ENCODE data around the gene MVB12B. TPM values are rescaled to one million over a fixed set of nuclear protein-coding genes. Genes with fewer than 3 reads are reported as not detected.
"Not testable (repeated sequence)": the region's sequence is repeated elsewhere in the genome, so short reads cannot be mapped to it uniquely, and the experiment has no call there.

Gene MVB12B, protein sequence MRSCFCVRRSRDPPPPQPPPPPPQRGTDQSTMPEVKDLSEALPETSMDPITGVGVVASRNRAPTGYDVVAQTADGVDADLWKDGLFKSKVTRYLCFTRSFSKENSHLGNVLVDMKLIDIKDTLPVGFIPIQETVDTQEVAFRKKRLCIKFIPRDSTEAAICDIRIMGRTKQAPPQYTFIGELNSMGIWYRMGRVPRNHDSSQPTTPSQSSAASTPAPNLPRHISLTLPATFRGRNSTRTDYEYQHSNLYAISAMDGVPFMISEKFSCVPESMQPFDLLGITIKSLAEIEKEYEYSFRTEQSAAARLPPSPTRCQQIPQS
- 2.5 TPM for total RNA-seq

DNA sequence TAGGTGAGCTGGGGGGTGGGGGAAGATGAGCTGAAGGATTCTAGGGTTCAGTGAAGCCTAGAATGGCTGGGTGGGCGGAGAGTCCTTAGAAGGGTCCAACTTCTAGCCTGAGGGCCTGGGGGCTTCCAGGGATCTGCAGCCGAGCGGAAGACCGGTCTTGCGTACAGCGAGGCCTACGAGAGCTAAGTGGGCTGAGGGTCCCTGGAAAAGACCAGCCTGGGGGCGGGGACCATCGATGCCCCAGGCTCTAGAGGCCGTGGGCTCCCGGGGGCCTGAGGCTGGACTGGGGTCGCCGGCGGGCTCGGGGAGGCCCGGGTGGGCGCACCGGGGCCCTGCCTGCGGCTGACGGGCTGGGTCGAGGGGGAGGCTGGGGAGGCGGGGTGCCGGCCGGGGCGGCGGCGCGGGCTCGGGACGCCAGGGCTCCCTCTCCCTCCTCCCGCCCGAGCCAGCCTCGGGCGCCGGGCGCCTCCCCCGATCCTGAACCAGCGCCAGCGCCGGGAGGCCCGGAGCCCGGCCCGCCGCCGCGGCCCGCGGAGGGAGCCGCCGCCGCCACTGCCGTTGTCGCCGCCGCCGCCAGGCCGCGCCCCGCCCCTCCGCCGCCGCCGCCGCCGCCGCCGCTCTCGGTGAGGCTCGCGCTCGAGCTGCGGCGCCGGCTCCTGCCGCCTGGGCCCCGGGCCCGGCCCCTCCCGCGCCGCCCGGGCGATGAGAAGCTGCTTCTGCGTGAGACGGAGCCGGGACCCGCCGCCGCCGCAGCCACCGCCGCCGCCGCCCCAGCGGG is at the start of gene MVB12B:
TSS of gene MVB12B (plus strand) at position 602 of the 778 bp plus-strand sequence. CDS start at position 703, 101 bp downstream.
- peak; percentile 66 for ATAC-seq

GRCh38 chr9:126283799-126284465 is 42.7 kb upstream of the MVB12B start:
- no peak for ATAC-seq

- ATAC-seq, result not testable (repeated sequence)
These were observed 41.0 kb upstream of the MVB12B start for GRCh38 chr9:126285652-126286051.

DNA sequence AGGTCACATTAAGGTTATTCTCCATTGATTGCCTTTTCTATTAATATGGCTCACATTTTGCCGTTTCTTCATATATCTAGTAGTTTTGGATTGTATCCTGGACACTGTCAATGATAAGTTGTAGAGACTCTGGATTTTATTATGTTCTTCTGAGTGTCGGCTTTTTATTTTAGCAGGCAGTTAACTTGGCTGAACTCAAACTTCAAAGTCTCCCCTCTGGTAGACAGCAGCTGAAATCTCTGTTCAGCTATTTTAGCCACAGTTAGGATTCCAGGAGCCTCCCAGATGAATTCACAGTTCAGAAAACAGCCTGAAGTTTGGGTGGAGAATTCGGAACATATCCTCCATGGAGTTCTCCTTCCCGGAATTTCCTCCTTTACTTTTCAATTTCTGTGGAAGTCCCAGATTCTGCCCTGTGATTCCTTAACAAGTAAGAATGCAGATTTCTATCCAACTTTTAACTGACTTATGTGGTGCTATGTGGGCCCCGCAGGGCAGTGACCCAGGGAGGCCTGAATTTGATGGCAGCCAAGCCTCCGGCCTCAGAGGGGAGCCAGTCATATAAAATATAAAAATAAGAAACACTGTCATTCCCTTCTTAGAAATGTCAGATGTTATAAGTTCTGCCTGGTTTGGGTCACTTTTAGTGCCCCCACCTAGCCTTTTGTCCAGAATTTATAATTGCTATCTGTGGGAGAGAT is 39.3 kb upstream of the MVB12B start:
- no peak for ATAC-seq

DNA sequence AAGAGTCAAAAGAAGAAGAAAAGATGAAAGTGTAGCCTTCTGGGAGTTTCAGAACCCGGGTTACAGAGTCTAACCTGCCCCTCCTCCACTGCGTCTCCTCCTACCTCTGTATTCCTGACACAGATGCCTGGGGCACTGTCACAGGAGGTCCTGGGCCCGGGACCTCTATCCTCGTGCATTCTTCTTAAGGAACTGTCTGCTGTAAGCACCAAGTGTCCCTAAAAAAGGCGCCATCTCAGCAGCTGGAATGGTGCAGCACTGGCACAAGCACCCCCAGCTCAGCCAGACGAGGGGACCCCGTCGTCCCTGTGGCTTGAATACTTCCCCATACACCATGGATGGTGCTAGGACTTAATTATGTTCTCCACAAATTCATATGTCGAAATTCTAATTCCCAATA is 35.8 kb upstream of the MVB12B start:
- no peak for ATAC-seq

DNA sequence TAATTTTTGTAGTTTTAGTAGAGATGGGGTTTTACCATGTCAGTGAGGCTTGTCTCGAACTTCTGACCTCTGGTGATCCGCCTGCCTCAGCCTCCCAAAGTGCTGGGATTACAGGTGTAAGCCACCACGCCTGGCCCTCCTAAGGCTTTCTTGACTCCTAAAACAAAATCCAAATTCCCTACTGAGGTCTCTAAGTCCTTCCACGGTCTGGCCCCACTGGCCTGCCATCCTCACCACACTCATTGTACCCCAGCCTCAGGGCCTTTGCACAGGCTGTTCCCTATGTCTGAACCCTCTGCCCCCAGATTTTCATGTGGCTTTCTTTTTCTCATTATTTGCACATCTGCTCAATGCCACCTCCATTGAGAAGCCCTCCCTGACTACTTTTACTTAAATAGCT is 34.7 kb upstream of the MVB12B start:
- no peak for ATAC-seq

DNA sequence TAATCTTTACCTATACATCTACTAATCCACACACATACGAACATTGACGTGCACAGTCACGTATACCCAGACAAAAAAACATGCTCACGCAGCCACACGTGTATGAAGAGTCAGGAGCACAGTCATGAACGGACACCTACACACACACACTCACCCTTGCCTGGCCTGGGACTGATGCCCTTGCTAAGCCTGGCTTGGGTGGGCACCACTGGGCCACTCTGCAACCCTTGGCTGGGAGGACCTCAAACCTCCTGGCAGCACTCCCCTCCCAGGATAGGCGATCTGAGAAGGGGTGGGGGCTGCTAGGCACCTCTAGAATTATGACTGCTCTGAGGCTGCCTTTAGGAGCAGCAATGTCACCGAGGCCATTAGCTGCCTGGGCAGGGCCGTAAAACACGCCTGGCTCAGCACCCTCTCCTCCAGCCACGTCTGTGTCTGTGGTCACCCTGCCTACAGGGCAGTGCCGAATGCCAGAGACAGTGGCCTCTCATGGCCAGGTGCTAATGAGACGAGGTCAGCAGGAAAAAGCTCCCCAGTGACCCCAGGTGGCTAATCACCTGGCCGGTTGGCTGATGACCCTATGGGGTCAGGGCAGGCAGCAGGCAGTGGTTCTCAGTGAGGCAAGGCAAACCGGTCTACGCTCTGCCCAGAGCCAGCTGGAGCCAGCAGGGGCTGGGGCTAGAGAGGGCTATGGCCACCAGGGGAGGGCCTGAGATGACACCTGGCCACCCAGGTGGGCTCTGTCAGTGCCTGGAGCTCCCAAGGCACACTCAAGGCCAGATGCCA is 33.7 kb upstream of the MVB12B start:
- ATAC-seq, result peak; percentile 38

DNA sequence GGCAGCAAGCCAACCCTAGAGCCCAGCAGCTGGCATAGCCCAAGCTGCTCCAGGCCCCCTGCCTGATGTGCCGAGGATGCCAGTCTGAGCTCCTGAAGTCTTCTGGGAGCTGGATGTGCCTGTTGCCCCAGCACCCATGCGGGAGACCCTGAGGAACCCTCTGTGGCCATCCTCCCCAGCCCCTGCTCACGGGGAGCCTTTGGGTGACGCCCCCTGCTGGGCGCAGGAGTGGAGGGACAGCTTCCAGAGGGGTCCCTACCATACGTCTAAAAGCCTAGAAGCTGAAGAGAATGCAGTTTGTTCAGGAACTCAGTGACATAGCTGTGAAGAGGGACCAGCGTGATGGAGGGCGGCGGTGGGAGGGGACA is 33.1 kb upstream of the MVB12B start:
- no peak for ATAC-seq

GRCh38 chr9:126294331-126295081 is 32.1 kb upstream of the MVB12B start:
- no peak for ATAC-seq

DNA sequence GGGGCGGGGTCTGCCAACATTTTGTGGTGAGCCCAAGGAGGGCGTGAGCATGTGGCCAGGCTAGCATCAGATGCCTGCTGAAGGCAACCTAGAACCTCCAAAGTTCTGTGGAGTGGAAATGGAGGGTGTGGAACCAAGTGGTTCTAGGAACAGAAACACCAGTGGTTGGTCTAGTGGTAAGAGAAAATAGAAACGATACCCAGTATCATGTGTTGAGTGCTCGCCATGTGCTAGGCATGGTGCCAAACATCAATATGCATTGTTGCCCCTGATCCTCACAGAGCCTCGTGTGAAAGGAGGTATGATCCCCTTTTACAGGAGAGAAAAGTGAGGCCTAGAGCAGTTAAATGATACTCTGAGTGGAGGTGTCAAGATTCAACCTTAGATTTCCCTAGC is 31.5 kb upstream of the MVB12B start:
- no peak for ATAC-seq

DNA sequence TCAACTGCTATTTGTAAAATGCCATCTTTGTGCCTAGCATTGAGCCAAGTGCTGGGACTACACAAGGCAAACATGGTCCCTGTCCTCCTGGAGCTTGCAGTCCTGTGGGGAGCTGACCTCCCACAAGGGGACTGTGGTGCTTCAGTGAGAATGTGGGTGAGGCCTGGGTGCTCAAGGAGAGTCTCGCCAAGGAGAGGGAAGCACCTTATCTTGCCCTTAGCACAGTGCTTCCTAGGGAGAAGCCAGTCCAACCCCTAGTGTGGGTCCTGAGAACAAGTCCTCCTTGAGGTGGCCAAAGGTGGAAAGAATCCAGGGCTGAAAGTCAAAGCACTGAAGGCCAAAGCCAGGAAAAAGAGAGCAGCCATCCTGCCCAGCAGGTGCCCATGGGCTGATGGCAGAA is 31.1 kb upstream of the MVB12B start:
- no peak for ATAC-seq

- peak; percentile 30 for ATAC-seq
These were observed 30.6 kb upstream of the MVB12B start for GRCh38 chr9:126295936-126296600.

DNA sequence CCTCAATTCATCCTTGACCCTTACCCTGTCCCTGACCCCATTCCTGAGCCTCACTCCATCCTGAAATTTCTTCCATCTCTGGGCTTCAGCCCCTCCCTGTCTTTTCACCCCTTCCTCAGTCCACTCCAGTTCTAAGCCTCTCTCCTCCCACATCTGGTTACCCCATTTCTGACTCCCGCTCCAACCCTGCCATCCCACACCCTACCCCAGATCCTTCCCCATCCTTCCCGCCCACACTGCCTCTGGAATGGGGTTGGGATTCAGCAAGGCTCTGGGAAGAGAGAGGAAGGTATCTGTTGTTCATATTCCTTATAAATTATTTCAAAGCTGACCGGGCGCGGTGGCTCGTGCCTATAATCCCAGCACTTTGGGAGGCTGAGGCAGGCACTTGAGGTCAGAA is 29.9 kb upstream of the MVB12B start:
- ATAC-seq, result no peak

DNA sequence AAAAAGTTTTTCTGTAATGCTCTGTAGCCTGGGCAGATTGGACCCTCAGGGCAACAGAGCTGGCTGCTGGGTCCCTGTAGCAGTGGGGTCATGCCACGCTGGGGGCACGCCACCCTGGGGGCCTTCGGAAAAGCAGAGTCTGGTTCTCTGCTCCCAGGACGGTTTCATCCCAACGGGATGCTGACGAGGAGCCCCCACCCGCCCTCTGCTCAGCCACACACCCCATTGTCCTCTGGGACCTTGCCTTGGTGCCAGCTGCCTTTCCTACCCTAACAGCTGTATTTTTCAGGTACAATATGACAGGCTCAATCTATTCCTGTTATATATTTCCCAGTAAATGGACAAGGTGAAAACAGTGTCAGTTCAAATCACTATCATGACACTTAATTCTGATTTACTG is 29.0 kb upstream of the MVB12B start:
- ATAC-seq, result no peak

DNA sequence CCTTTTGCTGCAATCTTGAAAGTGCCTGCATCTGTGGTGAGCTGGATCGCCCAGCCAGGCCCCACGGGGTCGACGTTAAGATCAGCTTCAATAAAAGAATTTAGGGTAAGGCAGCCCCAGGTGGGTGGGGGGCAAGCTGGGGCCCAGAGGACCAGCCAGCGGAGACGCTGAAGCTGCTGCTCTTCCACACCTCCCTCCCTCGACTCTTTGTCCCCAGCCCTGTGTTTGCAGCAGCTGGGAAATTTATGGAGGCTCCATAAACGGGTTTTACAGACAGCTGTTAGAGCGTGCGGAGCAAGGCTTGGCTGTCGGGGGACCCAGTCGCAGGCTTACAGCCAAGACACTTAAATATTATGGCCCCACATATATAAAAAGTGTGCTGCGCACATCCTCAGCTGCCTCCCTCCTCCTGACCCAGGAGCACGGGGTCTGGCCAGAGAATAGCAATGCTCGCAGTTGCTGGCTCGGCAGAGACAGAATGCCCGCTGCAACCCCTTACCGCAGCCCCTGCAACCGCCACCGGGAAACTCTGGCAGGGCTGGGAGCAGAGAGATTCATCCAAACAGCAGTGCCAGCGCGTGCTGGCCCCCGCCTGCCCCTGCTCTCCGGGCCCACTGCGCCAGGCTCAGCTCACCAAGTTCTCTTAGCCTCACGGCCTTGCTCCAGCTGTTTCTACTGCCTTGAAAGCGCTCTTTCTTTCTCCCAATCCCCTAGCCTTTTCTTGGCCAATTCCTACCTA is 28.4 kb upstream of the MVB12B start:
- no peak for ATAC-seq

- no peak for ATAC-seq
These were observed 26.8 kb upstream of the MVB12B start for GRCh38 chr9:126299706-126300276.

DNA sequence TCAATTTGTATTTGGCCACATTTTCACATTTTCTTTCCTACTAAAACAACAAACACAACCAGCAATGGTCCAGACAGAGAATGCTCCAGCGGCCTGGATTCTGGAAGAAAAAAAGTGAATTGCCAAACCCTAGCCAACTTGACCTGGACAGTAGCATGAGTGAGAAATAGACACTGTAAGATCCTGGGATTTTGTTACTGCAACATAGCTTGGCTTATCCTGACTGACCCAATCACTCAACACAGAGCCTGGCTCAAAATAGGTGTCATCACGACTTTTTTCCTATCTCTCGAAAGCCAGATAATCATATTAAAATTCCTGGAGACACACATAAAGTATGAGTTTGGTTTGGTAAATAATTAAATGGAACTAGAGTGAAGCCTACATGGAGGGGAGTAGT is 25.4 kb upstream of the MVB12B start:
- no peak for ATAC-seq

GRCh38 chr9:126301985-126302603 is 24.5 kb upstream of the MVB12B start:
- ATAC-seq, result peak; percentile 69

DNA sequence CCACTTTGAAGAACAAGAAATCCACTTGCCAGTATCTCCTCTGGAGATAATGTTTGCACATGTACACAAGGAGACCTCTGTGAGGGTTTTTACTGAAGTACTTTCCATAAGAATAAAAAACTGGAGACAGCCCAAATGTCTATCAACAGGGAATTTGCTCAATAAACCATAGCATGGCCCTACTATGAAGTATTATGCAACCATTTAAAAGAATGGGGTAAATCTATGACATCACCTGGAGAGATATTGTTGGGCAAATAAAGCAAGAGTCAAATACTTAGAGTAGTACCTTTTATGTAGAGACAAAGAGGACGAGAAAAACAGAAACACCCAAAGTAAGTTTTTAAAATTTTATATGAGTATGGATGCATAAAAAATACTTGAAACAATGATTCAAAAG is 23.9 kb upstream of the MVB12B start:
- ATAC-seq, result no peak

Data from esophagus mucosa (tissue), 1 donor.